ENCODE measurements around the gene SRSF6.

DNA sequence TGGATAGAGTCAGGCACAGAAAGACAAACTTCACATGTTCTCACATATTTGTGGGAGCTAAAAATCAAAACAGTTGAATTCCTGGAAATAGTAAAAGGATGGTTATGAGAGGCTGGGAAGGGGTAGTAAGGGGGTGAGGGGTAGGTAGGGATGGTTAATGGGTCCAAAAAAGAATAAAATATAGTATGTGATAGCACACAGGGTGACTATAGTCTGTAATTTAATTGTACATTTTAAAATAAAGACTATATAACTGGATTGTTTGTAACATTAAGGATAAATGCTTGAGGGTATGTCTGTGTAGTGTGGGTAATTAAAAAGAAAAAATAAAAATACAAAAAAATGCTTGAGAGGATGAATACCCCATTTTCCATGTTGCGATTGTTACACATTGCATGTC is 9.9 kb downstream of the SRSF6 start:
- TF ChIP-seq, protein P1, sequence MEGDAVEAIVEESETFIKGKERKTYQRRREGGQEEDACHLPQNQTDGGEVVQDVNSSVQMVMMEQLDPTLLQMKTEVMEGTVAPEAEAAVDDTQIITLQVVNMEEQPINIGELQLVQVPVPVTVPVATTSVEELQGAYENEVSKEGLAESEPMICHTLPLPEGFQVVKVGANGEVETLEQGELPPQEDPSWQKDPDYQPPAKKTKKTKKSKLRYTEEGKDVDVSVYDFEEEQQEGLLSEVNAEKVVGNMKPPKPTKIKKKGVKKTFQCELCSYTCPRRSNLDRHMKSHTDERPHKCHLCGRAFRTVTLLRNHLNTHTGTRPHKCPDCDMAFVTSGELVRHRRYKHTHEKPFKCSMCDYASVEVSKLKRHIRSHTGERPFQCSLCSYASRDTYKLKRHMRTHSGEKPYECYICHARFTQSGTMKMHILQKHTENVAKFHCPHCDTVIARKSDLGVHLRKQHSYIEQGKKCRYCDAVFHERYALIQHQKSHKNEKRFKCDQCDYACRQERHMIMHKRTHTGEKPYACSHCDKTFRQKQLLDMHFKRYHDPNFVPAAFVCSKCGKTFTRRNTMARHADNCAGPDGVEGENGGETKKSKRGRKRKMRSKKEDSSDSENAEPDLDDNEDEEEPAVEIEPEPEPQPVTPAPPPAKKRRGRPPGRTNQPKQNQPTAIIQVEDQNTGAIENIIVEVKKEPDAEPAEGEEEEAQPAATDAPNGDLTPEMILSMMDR (IDR thresholded peaks at IDR 0.05; ENCODE audit: low read depth, low read length, poor library complexity, severe bottlenecking), result no peak
- TF ChIP-seq EZH2phosphoT487 (IDR thresholded peaks at IDR 0.05; ENCODE audit: borderline replicate concordance, low read length), result no peak

Measured in DOHH2 (cell line).